DLD1 (cell line): Measurements from ENCODE around the gene AKAP13.

Experiments
- in situ Hi-C: cut with HindIII; loops from 2 replicates; pipeline ENCODE4 v1.10.0; 2017; ENCODE audit warnings: low sequenced_read_pairs

The AKAP13 gene

GRCh38 chr15:85718271-85718971, 338.0 kb downstream of the AKAP13 start:
- in situ Hi-C loops: no loop called here

GRCh38 chr15:85718981-85719380, 338.6 kb downstream of the AKAP13 start:
- in situ Hi-C loops: no loop called here

- in situ Hi-C loops: no loop called here
These were observed 342.2 kb downstream of the AKAP13 start for GRCh38 chr15:85722374-85723152.

- in situ Hi-C loops: no loop called here
These were observed 343.9 kb downstream of the AKAP13 start for GRCh38 chr15:85723960-85724945.

- in situ Hi-C loops: no loop called here
These were observed 344.6 kb downstream of the AKAP13 start for GRCh38 chr15:85725019-85725418.

GRCh38 chr15:85725564-85725963, 345.2 kb downstream of the AKAP13 start:
- in situ Hi-C loops: no loop called here

GRCh38 chr15:85726454-85726853, 346.1 kb downstream of the AKAP13 start:
- in situ Hi-C loops: no loop called here

- in situ Hi-C loops: no loop called here
These were observed 346.7 kb downstream of the AKAP13 start for GRCh38 chr15:85727068-85727467.

- in situ Hi-C loops: no loop called here
These were observed 349.8 kb downstream of the AKAP13 start for GRCh38 chr15:85730001-85730820.

GRCh38 chr15:85733416-85733815, 353.0 kb downstream of the AKAP13 start:
- in situ Hi-C loops: no loop called here

GRCh38 chr15:85737061-85737460, 356.7 kb downstream of the AKAP13 start:
- in situ Hi-C loops: no loop called here

GRCh38 chr15:85741021-85741421, 360.6 kb downstream of the AKAP13 start:
- in situ Hi-C loops: no loop called here

- in situ Hi-C loops: no loop called here
These were observed 361.3 kb downstream of the AKAP13 start for GRCh38 chr15:85741662-85742061.

- in situ Hi-C loops: no loop called here
These were observed 361.9 kb downstream of the AKAP13 start for GRCh38 chr15:85742186-85742821.

- in situ Hi-C loops: no loop called here
These were observed 363.1 kb downstream of the AKAP13 start for GRCh38 chr15:85743392-85744055.

GRCh38 chr15:85744579-85744978, 364.2 kb downstream of the AKAP13 start:
- in situ Hi-C loops: no loop called here

GRCh38 chr15:85745023-85745422, 364.6 kb downstream of the AKAP13 start:
- in situ Hi-C loops: no loop called here

GRCh38 chr15:85745525-85746150, 365.2 kb downstream of the AKAP13 start:
- in situ Hi-C loops: no loop called here

GRCh38 chr15:85746641-85747040, 366.2 kb downstream of the AKAP13 start:
- in situ Hi-C loops: no loop called here
